Adrenal gland (tissue), 5 donors: ENCODE data around the gene MET.

Experiments used
- CTCF ChIP-seq, 6 experiments: fragments of 450-650 bp in 4 of 6; fragments of 200-600 bp in 2 of 6; sonication (generic) in 1 of 6; IDR thresholded peaks; 1 replicate in 5 of 6; 2 replicates in 1 of 6; pipeline versions ENCODE4 v1.5.1 to v1.8.0; 2016 to 2021; ENCODE audit warnings: antibody characterized with exemption in 6 of 6, mild to moderate bottlenecking in 2 of 6, moderate library complexity in 1 of 6
- POLR2A ChIP-seq, 2 donors: fragments of 450-650 bp; IDR thresholded peaks; one replicate each; pipeline ENCODE4 v1.6.1; 2017; ENCODE audit warnings: antibody characterized with exemption in 2 of 2, mild to moderate bottlenecking in 2 of 2, moderate library complexity in 1 of 2
- donor health status: DM: no; HTN: no; CAD: no.

DNA sequence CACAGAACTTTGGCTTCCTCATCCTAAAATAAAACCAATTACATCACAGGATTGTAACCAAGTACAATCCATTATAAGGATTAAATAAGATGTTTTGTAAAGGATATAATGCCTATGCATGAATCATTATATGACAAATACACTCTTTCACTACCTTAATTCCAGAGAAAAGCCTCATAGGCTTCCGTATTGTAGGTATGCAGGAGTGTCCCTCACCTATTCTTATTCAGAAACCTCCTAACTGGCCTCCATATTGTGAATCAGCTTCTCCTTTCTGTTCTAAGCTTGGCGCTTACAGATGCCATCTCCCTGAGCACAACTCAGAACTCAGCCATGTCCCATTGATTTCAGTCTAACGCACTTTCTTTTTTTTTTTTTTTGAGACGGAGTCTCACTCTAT, 120.8 kb downstream of the MET start:
- TF ChIP-seq CTCF (IDR thresholded peaks at IDR 0.05) (no peak), POLR2A (IDR thresholded peaks at IDR 0.05) (no peak)
